NCI-H2171 treated with DMSO at 0.1 percent for 48 hours (cell line): ENCODE data around the gene CARMIL1.

ENCODE experiments used
- DNase-seq: peaks from one replicate; lab custom pipeline; 2025; lab: John Stamatoyannopoulos, UW

CARMIL1 gene

GRCh38 chr6:25619217-25619616, 340.0 kb downstream of the CARMIL1 start:
- no peak for DNase-seq

GRCh38 chr6:25620391-25620790, 341.2 kb downstream of the CARMIL1 start:
- no peak for DNase-seq

GRCh38 chr6:25623065-25623464, 343.9 kb downstream of the CARMIL1 start:
- DNase-seq: peak; percentile 52

- DNase-seq: peak; percentile 84
Measured at GRCh38 chr6:25623879-25624278, 344.7 kb downstream of the CARMIL1 start.

- no peak for DNase-seq
Measured at GRCh38 chr6:25627001-25627400, 347.8 kb downstream of the CARMIL1 start.

- DNase-seq: no peak
Measured at GRCh38 chr6:25628471-25629197, 349.5 kb downstream of the CARMIL1 start.

- peak; percentile 65 for DNase-seq
Measured at GRCh38 chr6:25629198-25629576, 350.0 kb downstream of the CARMIL1 start.

GRCh38 chr6:25630508-25631278, 351.5 kb downstream of the CARMIL1 start:
- no peak for DNase-seq

- DNase-seq: no peak
Measured at GRCh38 chr6:25635886-25636317, 356.7 kb downstream of the CARMIL1 start.

GRCh38 chr6:25637211-25637610, 358.0 kb downstream of the CARMIL1 start:
- DNase-seq: no peak

- peak; percentile 30 for DNase-seq
Measured at GRCh38 chr6:25637960-25638434, 358.8 kb downstream of the CARMIL1 start.

GRCh38 chr6:25639653-25640052, 360.5 kb downstream of the CARMIL1 start:
- DNase-seq: no peak

- DNase-seq: no peak
Measured at GRCh38 chr6:25640446-25640845, 361.3 kb downstream of the CARMIL1 start.

- no peak for DNase-seq
Measured at GRCh38 chr6:25640891-25641290, 361.7 kb downstream of the CARMIL1 start.

GRCh38 chr6:25641377-25641776, 362.2 kb downstream of the CARMIL1 start:
- no peak for DNase-seq

- DNase-seq: no peak
Measured at GRCh38 chr6:25641940-25642666, 362.9 kb downstream of the CARMIL1 start.

GRCh38 chr6:25642667-25643328, 363.6 kb downstream of the CARMIL1 start:
- DNase-seq: no peak

- no peak for DNase-seq
Measured at GRCh38 chr6:25645916-25646315, 366.7 kb downstream of the CARMIL1 start.

- DNase-seq: no peak
Measured at GRCh38 chr6:25649611-25650010, 370.4 kb downstream of the CARMIL1 start.

- DNase-seq: peak; percentile 29
Measured at GRCh38 chr6:25652007-25652515, 372.9 kb downstream of the CARMIL1 start, which contains the start of gene SCGN. Gene SCGN, plus strand, starts transcription at chr6:25652215. Its CDS starts 189 bp downstream, at chr6:25652404.

- no peak for DNase-seq
Measured at GRCh38 chr6:25655723-25656122, 376.5 kb downstream of the CARMIL1 start.
